Epithelial cell of esophagus (primary cell): ENCODE results near the gene CRK.

Source experiments
- DNase-seq: peaks from one replicate; pipeline ENCODE4 v3.0.0; 2010; ENCODE audit warnings: low read depth
- H3K4me3 ChIP-seq: 2 replicates; pipeline ENCODE4 v1.5.1; 2011; ENCODE audit warnings: mild to moderate bottlenecking, low read length, control low read depth
- TF ChIP-seq, protein P1 (sequence below): IDR thresholded peaks from 2 replicates; pipeline ENCODE4 v1.5.1; 2011; ENCODE audit warnings: low read depth, mild to moderate bottlenecking, low read length, control low read depth, inconsistent platforms; ENCODE audit not compliant: insufficient read depth; ENCODE audit errors: missing control alignments

Gene CRK

GRCh38 chr17:1485423-1486376 is 29.7 kb upstream of the CRK start:
- peak overlapping the region; percentile 55 for H3K4me3 ChIP-seq
- TF ChIP-seq, protein P1, sequence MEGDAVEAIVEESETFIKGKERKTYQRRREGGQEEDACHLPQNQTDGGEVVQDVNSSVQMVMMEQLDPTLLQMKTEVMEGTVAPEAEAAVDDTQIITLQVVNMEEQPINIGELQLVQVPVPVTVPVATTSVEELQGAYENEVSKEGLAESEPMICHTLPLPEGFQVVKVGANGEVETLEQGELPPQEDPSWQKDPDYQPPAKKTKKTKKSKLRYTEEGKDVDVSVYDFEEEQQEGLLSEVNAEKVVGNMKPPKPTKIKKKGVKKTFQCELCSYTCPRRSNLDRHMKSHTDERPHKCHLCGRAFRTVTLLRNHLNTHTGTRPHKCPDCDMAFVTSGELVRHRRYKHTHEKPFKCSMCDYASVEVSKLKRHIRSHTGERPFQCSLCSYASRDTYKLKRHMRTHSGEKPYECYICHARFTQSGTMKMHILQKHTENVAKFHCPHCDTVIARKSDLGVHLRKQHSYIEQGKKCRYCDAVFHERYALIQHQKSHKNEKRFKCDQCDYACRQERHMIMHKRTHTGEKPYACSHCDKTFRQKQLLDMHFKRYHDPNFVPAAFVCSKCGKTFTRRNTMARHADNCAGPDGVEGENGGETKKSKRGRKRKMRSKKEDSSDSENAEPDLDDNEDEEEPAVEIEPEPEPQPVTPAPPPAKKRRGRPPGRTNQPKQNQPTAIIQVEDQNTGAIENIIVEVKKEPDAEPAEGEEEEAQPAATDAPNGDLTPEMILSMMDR: no peak
- peak; percentile 57 for DNase-seq

GRCh38 chr17:1484676-1485422 is 28.8 kb upstream of the CRK start:
- peak; percentile 49 for DNase-seq
- TF ChIP-seq, protein P1: no peak
- peak overlapping the region; percentile 53 for H3K4me3 ChIP-seq

GRCh38 chr17:1484060-1484535 is 28.1 kb upstream of the CRK start:
- TF ChIP-seq, protein P1: no peak
- no peak overlapping the region for H3K4me3 ChIP-seq
- no peak for DNase-seq

GRCh38 chr17:1482680-1483079 is 26.6 kb upstream of the CRK start:
- TF ChIP-seq, protein P1: no peak
- DNase-seq: no peak
- H3K4me3 ChIP-seq: no peak overlapping the region

- TF ChIP-seq, protein P1: no peak
- DNase-seq: no peak
- H3K4me3 ChIP-seq: no peak overlapping the region
Observed at GRCh38 chr17:1481736-1482135, 25.7 kb upstream of the CRK start.

DNA sequence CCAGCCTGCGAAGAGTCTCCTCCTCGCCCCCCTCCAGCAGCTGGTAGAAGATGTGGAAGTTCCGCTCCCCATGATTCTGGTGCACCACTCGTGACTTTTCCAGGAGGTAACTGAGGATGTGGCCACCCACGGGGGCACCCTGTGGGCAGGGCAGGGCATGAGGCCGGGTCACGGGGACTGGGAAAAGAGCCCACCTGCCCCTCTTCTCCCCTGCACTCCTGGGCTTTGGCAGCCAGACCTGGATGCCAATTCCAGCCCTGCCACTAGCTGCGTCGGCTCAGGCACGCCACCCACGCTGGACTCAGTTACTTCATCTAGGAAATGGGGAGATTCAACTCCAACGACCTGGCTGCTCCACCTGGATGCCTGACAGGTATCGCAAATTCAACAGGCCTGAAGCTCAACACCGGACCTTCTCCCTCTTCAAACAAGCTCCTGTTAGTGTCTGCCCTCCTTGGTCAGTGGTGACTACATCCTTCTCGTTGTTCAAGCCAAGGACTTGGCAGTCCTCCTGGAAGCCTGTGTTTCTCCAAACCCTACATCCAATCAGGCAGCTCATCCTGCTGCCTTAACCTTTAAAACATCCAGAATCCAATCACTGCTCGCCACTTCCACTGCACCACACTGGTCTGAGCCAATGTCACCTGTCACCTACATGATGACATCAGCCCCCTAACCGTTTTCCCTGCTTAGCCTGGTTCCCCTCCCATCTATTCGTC is 24.9 kb upstream of the CRK start:
- TF ChIP-seq, protein P1: no peak
- H3K4me3 ChIP-seq: no peak overlapping the region

More for the DNA sequence above, 24.9 kb upstream of the CRK start:
- no peak for DNase-seq
